PFSK-1 (cell line): ENCODE measurements around the gene DRD2.

Experiments
- FOXP2 ChIP-seq: optimal IDR thresholded peaks from 2 replicates; pipeline ENCODE3; 2011; ENCODE audit warnings: borderline replicate concordance, control low read depth, inconsistent platforms; ENCODE audit not compliant: insufficient read depth; ENCODE audit errors: extremely low read length, extremely low read depth
- POLR2AphosphoS5 ChIP-seq: IDR thresholded peaks from 2 replicates; pipeline ENCODE4 v1.6.1; 2012; ENCODE audit warnings: low read depth, mild to moderate bottlenecking, control low read depth, low read length, moderate library complexity
- REST ChIP-seq, 2 experiments: IDR thresholded peaks; 2 replicates each; pipeline versions ENCODE4 v1.6.1 to v1.8.0; 2011 to 2012; ENCODE audit warnings: low read depth in 2 of 2, low read length in 2 of 2, control low read depth in 1 of 2, inconsistent platforms in 1 of 2, mild to moderate bottlenecking in 1 of 2, moderate library complexity in 1 of 2; ENCODE audit not compliant: insufficient read depth in 1 of 2
- SIN3A ChIP-seq: IDR thresholded peaks from 2 replicates; pipeline ENCODE4 v1.6.1; 2012; ENCODE audit warnings: mild to moderate bottlenecking, low read length, moderate library complexity, borderline replicate concordance; ENCODE audit not compliant: insufficient read depth
- TAF1 ChIP-seq: IDR thresholded peaks from 2 replicates; pipeline ENCODE4 v1.6.1; 2012; ENCODE audit warnings: low read length, control low read depth, borderline replicate concordance; ENCODE audit not compliant: insufficient read depth

DNA sequence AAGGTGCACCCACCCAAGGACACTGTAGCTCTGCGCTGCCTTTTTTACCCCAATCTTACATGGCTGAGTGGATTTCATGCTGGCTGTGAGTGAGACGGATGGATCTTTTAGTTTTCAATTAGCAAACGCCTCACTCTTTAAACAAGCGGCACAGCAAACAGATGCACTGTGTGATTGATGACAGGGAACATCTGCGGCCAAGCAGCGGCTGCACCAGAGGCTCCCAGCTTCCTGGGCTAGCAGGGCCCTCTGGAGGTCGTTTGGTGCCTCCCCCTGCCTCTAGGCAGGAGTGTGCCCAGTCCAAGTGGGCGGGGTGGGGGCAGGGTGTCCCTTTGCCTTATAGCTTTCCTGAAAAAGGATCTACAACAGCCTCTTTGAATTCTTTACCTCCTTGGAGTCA, 2.1 kb upstream of the DRD2 start:
- 0 out of 4 replicates have a peak, but pooled peaks of 1 of the 2 experiments have one; percentile 37 for TF ChIP-seq REST (IDR thresholded peaks at IDR 0.05; ENCODE audit: insufficient read depth in 1 of 2, low read depth in 2 of 2, low read length in 2 of 2)
- no peak for TF ChIP-seq POLR2AphosphoS5
- no peak for TF ChIP-seq TAF1
- no peak for TF ChIP-seq FOXP2
- TF ChIP-seq SIN3A, result no peak
